Fibroblast of lung (primary cell): ENCODE results near the gene MBD6. TPM values are rescaled to one million over a fixed set of nuclear protein-coding genes. Genes with fewer than 3 reads are reported as not detected.
A peak's percentile ranks its signal among the peaks of the same experiment; 100 is the strongest.

Experiments
- DNase-seq, 2 donors: peaks; one replicate each; pipeline versions ENCODE4 v3.0.0 to v3.0.0-alpha.2; 2010; ENCODE audit warnings: low read depth in 2 of 2
- H2AFZ ChIP-seq: 2 replicates; pipeline ENCODE4 v1.5.1; 2012; ENCODE audit warnings: low read length, control low read depth, inconsistent platforms
- H3K27ac ChIP-seq: 2 replicates; pipeline ENCODE4 v1.5.1; 2011; ENCODE audit warnings: low read length, control low read depth; ENCODE audit not compliant: insufficient read depth
- H3K27me3 ChIP-seq: 2 replicates; pipeline ENCODE4 v1.5.1; 2011; ENCODE audit warnings: mild to moderate bottlenecking, low read length; ENCODE audit not compliant: control insufficient read depth, insufficient read depth
- H3K36me3 ChIP-seq: 2 replicates; pipeline ENCODE4 v1.5.1; 2011; ENCODE audit warnings: low read length; ENCODE audit not compliant: control insufficient read depth, insufficient read depth
- H3K4me1 ChIP-seq: 2 replicates; pipeline ENCODE4 v1.5.1; 2011; ENCODE audit warnings: low read length; ENCODE audit not compliant: control insufficient read depth, insufficient read depth; ENCODE audit errors: extremely low read depth
- H3K4me2 ChIP-seq: 2 replicates; pipeline ENCODE4 v1.5.1; 2011; ENCODE audit warnings: low read length, control low read depth; ENCODE audit not compliant: insufficient read depth; ENCODE audit errors: extremely low read depth
- H3K4me3 ChIP-seq, 4 experiments: fragments of 200-600 bp in 1 of 4; sonication (generic) in 1 of 4; replicated peaks in 1 of 4; 2 replicates each; pipeline ENCODE4 v1.5.1; 2011 to 2016; ENCODE audit warnings: low read length in 4 of 4, low read depth in 3 of 4, mild to moderate bottlenecking in 3 of 4, control low read depth in 2 of 4, inconsistent platforms in 1 of 4, mixed read lengths in 1 of 4; ENCODE audit not compliant: insufficient read depth in 1 of 4; ENCODE audit errors: control extremely low read depth in 1 of 4
- H3K79me2 ChIP-seq: 2 replicates; pipeline ENCODE4 v1.5.1; 2012; ENCODE audit warnings: mild to moderate bottlenecking, low read length, inconsistent platforms; ENCODE audit not compliant: control insufficient read depth, insufficient read depth
- H3K9ac ChIP-seq: 2 replicates; pipeline ENCODE4 v1.5.1; 2011; ENCODE audit warnings: mild to moderate bottlenecking, low read length, control low read depth; ENCODE audit not compliant: insufficient read depth
- H3K9me3 ChIP-seq: 2 replicates; pipeline ENCODE4 v1.5.1; 2012; ENCODE audit warnings: low read depth, low read length; ENCODE audit not compliant: control insufficient read depth, insufficient read depth
- H4K20me1 ChIP-seq: 2 replicates; pipeline ENCODE4 v1.5.1; 2011; ENCODE audit warnings: low read length; ENCODE audit not compliant: control insufficient read depth, insufficient read depth; ENCODE audit errors: extremely low read depth
- CTCF ChIP-seq, 2 donors: IDR thresholded peaks in 1 of 2; conservative IDR thresholded peaks in 1 of 2; 1 replicate in 1 of 2; 2 replicates in 1 of 2; pipeline ENCODE4 v1.5.1; 2011 to 2012; ENCODE audit warnings: low read length in 2 of 2, control low read depth in 1 of 2, inconsistent platforms in 1 of 2, low read depth in 1 of 2, mild to moderate bottlenecking in 1 of 2
- EZH2 ChIP-seq: IDR thresholded peaks from 2 replicates; pipeline ENCODE4 v1.5.1; 2012; ENCODE audit warnings: low read length, control low read depth, mild to moderate bottlenecking; ENCODE audit errors: missing control alignments
- polyA plus RNA-seq, 2 donors: library from polyadenylated mRNA; depleted of rRNA in 1 of 2; stranded (reverse) in 1 of 2; unstranded in 1 of 2; fragments of >200 nt; gene quantifications; 2 replicates each; pipeline ENCODE4 v1.2.1, GENCODE V29; 2011 to 2012; ENCODE audit warnings: missing spikeins in 1 of 2
- total RNA-seq: library from RNA; depleted of rRNA; stranded (reverse); fragments of >200 nt; gene quantifications from 2 replicates; pipeline ENCODE4 v1.2.1, GENCODE V29; 2014

MBD6 gene
- total and polyA plus RNA-seq, 2 donors (not counting 1 experiment from before 2014, with no cell fraction given), result 3.0 to 7.1 TPM

GRCh38 chr12:57541001-57541400 is 18.4 kb downstream of the MBD6 start:
- Histone ChIP-seq H3K4me3 (no peak overlapping the region), H3K9me3 (no peaks in the 10 kb centered on the region), H3K36me3 (peaks cover 5% of the 10 kb centered on the region), H3K27me3 (no peaks in the 10 kb centered on the region), H3K79me2 (peaks cover 22% of the 10 kb centered on the region), H3K4me1 (peaks cover 3% of the 10 kb centered on the region), H3K27ac (no peak overlapping the region), H2AFZ (no peak overlapping the region), H4K20me1 (no peaks in the 10 kb centered on the region), H3K9ac (no peak overlapping the region), H3K4me2 (no peak overlapping the region)
- DNase-seq, result peak in 1 of 2 donors; percentile 44
- TF ChIP-seq CTCF (conservative IDR thresholded peaks at IDR 0.05 in 1 of 2, IDR thresholded peaks at IDR 0.05 in 1 of 2; ENCODE audit: low read depth in 1 of 2, low read length in 2 of 2) (no peak), EZH2 (no peak)

- Histone ChIP-seq H2AFZ (no peak overlapping the region), H3K4me2 (no peak overlapping the region), H3K79me2 (peaks cover 29% of the 10 kb centered on the region), H3K27ac (no peak overlapping the region), H4K20me1 (no peaks in the 10 kb centered on the region), H3K4me3 (no peak overlapping the region), H3K27me3 (no peaks in the 10 kb centered on the region), H3K9me3 (no peaks in the 10 kb centered on the region), H3K9ac (no peak overlapping the region), H3K36me3 (peaks cover 5% of the 10 kb centered on the region), H3K4me1 (peaks cover 5% of the 10 kb centered on the region)
- DNase-seq, result no peak
- TF ChIP-seq CTCF (conservative IDR thresholded peaks at IDR 0.05 in 1 of 2, IDR thresholded peaks at IDR 0.05 in 1 of 2; ENCODE audit: low read depth in 1 of 2, low read length in 2 of 2) (no peak), EZH2 (no peak)
These were observed 19.1 kb downstream of the MBD6 start for GRCh38 chr12:57541717-57542116.

- Histone ChIP-seq H3K4me2 (no peak overlapping the region), H3K27ac (no peak overlapping the region), H3K9ac (no peak overlapping the region), H3K27me3 (peaks cover under 1% of the 10 kb centered on the region), H3K9me3 (no peaks in the 10 kb centered on the region), H3K79me2 (peaks cover 29% of the 10 kb centered on the region), H4K20me1 (no peaks in the 10 kb centered on the region), H3K4me1 (peaks cover 5% of the 10 kb centered on the region), H3K4me3 (no peak overlapping the region), H2AFZ (no peak overlapping the region), H3K36me3 (peaks cover 3% of the 10 kb centered on the region)
- TF ChIP-seq EZH2 (no peak), CTCF (conservative IDR thresholded peaks at IDR 0.05 in 1 of 2, IDR thresholded peaks at IDR 0.05 in 1 of 2; ENCODE audit: low read depth in 1 of 2, low read length in 2 of 2) (no peak)
- DNase-seq, result no peak
These were observed 21.0 kb downstream of the MBD6 start for GRCh38 chr12:57543581-57543980.
